ENCODE results near the gene GPRC5B. TPM values are rescaled to one million over a fixed set of nuclear protein-coding genes. Genes with fewer than 3 reads are reported as not detected.

Gene GPRC5B
- polyA plus RNA-seq, 1 donor from 2014 or later = not detected

DNA sequence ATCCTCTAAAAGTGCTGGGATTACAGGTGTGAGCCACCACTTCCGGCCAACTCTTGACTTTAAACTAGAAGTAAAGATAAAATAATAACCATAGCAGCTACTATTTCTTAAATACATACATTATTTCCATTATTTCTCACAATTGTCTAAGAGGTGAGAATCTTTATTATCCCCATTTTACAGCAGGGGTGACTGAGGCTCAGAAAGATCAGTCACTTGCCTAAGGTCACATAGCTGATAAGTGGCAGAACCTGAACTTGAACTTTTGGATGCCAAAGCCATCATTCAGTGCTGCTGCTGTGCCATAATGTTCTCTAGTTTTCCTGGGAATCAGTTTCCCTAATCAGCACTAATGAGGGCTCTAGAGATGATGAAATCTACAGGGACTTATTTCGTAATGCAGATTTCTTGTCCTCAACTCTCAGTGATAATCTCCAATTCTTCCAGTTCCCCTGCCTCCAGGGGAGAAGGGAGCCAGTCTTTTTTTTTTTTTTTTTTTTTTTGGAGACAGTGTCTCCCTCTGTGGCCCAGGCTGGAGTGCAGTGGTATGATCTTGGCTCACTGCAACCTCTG lies 25.2 kb upstream of the GPRC5B start:
- peaks cover 19% of the 10 kb centered on the region for H3K27me3 Mint-ChIP-seq
- peaks cover 0 to 7% (median 5%) of the 10 kb centered on the region in 3 donors for H3K4me1 Mint-ChIP-seq
- H3K9me3 Mint-ChIP-seq = peaks cover 0 to 3% (median 0%) of the 10 kb centered on the region in 3 donors
- H3K27ac Mint-ChIP-seq = no peak overlapping the region
- no peak overlapping the region for H3K4me3 Mint-ChIP-seq
- no peaks in the 10 kb centered on the region for H3K36me3 Mint-ChIP-seq

GRCh38 chr16:19908921-19909320 lies 24.3 kb upstream of the GPRC5B start:
- Mint-ChIP-seq H3K4me1 (peaks cover 0 to 7% (median 5%) of the 10 kb centered on the region in 3 donors), H3K9me3 (peaks cover 0 to 3% (median 0%) of the 10 kb centered on the region in 3 donors), H3K27me3 (peaks cover 19% of the 10 kb centered on the region), H3K4me3 (no peak overlapping the region), H3K36me3 (no peaks in the 10 kb centered on the region), H3K27ac (no peak overlapping the region)

- Mint-ChIP-seq H3K4me3 (no peak overlapping the region), H3K27ac (peak overlapping the region in 1 of 3 donors; percentile 13)
Measured at GRCh38 chr16:19907161-19907992, 22.7 kb upstream of the GPRC5B start.

GRCh38 chr16:19901164-19901563 lies 16.5 kb upstream of the GPRC5B start:
- no peak overlapping the region for H3K27ac Mint-ChIP-seq

More at GRCh38 chr16:19907161-19907992, 22.7 kb upstream of the GPRC5B start:
- Mint-ChIP-seq H3K9me3 (peaks cover 0 to 2% (median 2%) of the 10 kb centered on the region in 3 donors), H3K36me3 (no peaks in the 10 kb centered on the region), H3K27me3 (peaks cover 21% of the 10 kb centered on the region), H3K4me1 (peaks cover 0 to 7% (median 5%) of the 10 kb centered on the region in 3 donors)

DNA sequence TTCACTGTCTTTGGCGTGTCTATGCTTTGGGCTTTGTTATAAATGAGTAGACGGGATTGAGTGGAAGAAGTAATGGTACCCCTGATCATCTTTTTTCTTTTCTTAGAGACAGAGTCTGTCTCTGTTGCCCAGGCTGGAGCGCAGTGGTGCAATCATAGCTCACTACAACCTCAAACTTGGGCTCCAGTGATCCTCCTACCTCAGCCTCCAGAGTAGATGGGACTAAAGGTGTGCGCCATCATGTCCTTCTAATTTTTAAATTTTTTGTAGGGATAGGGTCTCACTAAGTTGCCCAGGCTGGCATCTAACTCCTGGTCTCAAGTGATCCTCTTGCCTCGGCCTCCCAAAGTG lies 14.9 kb upstream of the GPRC5B start:
- Mint-ChIP-seq H3K27ac (no peak overlapping the region), H3K4me1 (peaks cover 0 to 4% (median 2%) of the 10 kb centered on the region in 3 donors), H3K36me3 (no peaks in the 10 kb centered on the region), H3K4me3 (no peak overlapping the region), H3K27me3 (peaks cover 8% of the 10 kb centered on the region), H3K9me3 (peaks cover 0 to 2% (median 2%) of the 10 kb centered on the region in 3 donors)

More at GRCh38 chr16:19901164-19901563, 16.5 kb upstream of the GPRC5B start:
- Mint-ChIP-seq H3K9me3 (peaks cover 0 to 2% (median 2%) of the 10 kb centered on the region in 3 donors), H3K27me3 (peaks cover 8% of the 10 kb centered on the region), H3K4me1 (peaks cover 0 to 4% (median 2%) of the 10 kb centered on the region in 3 donors), H3K4me3 (peak overlapping the region in 1 of 4 donors; percentile 17), H3K36me3 (no peaks in the 10 kb centered on the region)

DNA sequence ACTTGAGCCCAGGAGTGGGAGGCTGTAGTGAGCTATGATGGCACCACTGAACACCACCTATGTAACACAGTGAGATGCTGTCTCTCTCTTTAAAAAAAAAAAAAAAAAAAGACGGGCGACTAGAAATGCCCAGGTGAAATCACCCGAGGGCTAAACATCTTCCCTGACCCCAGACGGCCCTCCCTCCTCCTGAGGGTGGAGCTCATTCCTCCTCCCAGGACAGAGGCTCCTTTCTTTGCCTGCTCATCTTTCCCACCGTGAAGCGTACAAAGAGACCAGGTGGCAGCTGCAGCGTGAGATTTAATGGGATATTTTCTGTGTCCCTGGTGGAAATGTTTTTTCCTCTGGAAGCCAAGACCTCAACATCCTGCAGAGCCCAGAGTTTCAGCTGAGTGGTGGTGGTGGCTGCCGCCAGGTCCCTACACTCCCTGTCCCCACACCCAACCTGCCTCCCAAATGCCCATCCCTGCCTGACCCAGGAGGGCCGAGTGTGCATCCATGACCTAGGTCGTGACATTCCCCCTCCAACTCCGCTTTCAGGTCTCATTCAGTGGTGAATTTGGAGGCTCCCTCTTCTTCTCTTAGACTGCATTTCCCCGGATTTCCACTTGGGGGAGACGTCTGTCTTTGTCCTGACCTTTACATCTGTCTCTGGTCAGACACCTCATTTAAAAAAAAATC lies 14.4 kb upstream of the GPRC5B start:
- peak overlapping the region in 1 of 3 donors; percentile 65 for H3K27ac Mint-ChIP-seq

DNA sequence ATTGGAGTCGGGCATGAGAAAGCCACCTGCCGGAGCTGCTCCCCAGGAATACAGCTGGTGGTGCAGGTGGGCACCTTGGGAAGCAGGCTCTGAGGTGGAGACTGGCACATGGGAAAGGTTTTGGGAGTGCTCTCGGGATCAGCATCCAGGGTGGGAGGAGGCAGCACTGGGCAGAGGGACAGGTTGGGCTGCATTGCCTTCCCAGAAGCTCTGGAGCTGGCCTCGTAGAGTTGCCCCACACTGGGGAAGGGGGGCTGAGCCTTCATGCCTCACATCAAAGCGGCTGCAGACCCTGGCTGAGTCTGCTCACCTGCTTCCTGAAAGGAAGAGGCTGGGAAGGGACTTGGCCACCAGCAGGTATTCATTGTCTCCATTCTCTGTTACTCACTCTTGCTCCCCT lies 13.5 kb upstream of the GPRC5B start:
- H3K27ac Mint-ChIP-seq = no peak overlapping the region
- H3K36me3 Mint-ChIP-seq = no peaks in the 10 kb centered on the region
- no peak overlapping the region for H3K4me3 Mint-ChIP-seq
- peaks cover 0 to 2% (median 2%) of the 10 kb centered on the region in 3 donors for H3K9me3 Mint-ChIP-seq
- peaks cover 6% of the 10 kb centered on the region for H3K27me3 Mint-ChIP-seq
- H3K4me1 Mint-ChIP-seq = peaks cover 0 to 4% (median 4%) of the 10 kb centered on the region in 3 donors

More for the DNA sequence above, 14.4 kb upstream of the GPRC5B start:
- Mint-ChIP-seq H3K4me3 (no peak overlapping the region), H3K4me1 (peaks cover 0 to 4% (median 2%) of the 10 kb centered on the region in 3 donors), H3K27me3 (peaks cover 8% of the 10 kb centered on the region), H3K9me3 (peaks cover 0 to 2% (median 2%) of the 10 kb centered on the region in 3 donors), H3K36me3 (no peaks in the 10 kb centered on the region)

DNA sequence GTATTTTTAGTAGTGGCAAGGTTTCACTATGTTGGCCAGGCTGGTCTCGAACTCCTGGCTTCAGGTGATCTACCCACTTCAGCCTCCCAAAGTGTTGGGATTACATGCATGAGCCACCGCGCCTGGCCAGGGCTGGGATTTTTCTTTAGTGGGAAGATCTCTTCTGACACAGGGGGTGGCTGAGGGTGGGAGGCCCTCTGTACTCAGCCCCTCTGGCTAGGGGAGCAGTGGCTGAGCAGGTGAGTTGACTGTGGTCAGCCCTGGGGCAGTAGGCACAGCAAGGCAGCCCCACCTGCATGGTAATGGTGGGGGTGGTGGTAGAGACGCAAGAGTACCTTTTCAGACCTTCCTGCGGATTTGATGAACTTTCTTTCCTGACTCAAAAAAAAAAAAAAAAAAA lies 12.3 kb upstream of the GPRC5B start:
- H3K36me3 Mint-ChIP-seq = no peaks in the 10 kb centered on the region
- no peaks in the 10 kb centered on the region for H3K9me3 Mint-ChIP-seq
- peaks cover 0 to 6% (median 4%) of the 10 kb centered on the region in 3 donors for H3K4me1 Mint-ChIP-seq
- peaks cover 6% of the 10 kb centered on the region for H3K27me3 Mint-ChIP-seq
- H3K27ac Mint-ChIP-seq = no peak overlapping the region
- H3K4me3 Mint-ChIP-seq = no peak overlapping the region

DNA sequence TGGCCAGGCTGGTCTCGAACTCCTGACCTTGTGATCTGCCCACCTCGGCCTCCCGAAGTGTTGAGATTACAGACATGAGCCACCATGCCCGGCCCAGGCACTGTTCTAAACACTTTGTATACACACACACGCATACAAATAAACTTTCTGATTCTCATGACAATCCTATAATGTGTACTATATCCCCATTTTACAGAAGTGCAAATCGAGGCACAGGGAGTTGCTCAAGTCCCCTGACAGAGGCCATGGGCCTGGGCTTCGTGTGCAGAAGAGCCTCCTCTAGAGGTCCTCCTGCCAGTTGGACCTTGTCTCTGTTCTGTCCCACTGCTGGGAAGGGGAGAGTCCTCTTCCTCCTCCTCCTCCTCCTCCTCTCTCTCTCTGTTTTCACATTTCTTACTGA lies 9.9 kb upstream of the GPRC5B start:
- H3K36me3 Mint-ChIP-seq = no peaks in the 10 kb centered on the region
- no peak overlapping the region for H3K4me3 Mint-ChIP-seq

DNA sequence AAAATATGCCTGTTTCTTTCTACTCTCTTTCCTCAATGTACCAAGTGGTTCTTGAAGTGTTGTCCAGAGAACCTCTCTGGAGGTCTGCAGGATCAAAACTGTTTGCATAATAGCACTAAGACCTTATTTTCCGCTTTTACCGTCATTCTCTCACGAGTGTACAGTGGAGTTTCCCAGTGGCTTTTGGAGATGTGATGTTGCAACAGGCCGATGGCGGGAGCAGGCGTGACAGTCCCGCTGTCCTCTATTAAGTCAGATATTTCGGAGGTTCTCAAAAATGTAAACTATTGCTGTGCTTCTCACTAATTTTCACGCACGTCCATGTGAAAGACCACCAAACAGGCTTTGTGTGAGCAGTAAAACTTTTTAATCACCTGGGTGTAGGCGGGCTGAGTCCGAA lies 8.3 kb upstream of the GPRC5B start:
- no peak overlapping the region for H3K4me3 Mint-ChIP-seq
- peaks cover 0 to 3% (median 0%) of the 10 kb centered on the region in 3 donors for H3K9me3 Mint-ChIP-seq
- H3K27ac Mint-ChIP-seq = no peak overlapping the region
- H3K4me1 Mint-ChIP-seq = peaks cover 0 to 4% (median 0%) of the 10 kb centered on the region in 3 donors
- peaks cover 10% of the 10 kb centered on the region for H3K27me3 Mint-ChIP-seq
- H3K36me3 Mint-ChIP-seq = no peaks in the 10 kb centered on the region

More for the DNA sequence above, 9.9 kb upstream of the GPRC5B start:
- peaks cover 12% of the 10 kb centered on the region for H3K27me3 Mint-ChIP-seq
- H3K27ac Mint-ChIP-seq = no peak overlapping the region
- H3K4me1 Mint-ChIP-seq = peaks cover 0 to 6% (median 4%) of the 10 kb centered on the region in 3 donors
- peaks cover 0 to 3% (median 0%) of the 10 kb centered on the region in 3 donors for H3K9me3 Mint-ChIP-seq

GRCh38 chr16:19890901-19891300 lies 6.3 kb upstream of the GPRC5B start:
- peaks cover 0 to 11% (median 5%) of the 10 kb centered on the region in 3 donors for H3K4me1 Mint-ChIP-seq
- peak overlapping the region in 1 of 4 donors; percentile 7 for H3K4me3 Mint-ChIP-seq
- no peaks in the 10 kb centered on the region for H3K36me3 Mint-ChIP-seq
- H3K27me3 Mint-ChIP-seq = peaks cover 14% of the 10 kb centered on the region
- H3K9me3 Mint-ChIP-seq = peaks cover 0 to 3% (median 0%) of the 10 kb centered on the region in 3 donors
- no peak overlapping the region for H3K27ac Mint-ChIP-seq

- H3K4me1 Mint-ChIP-seq = peaks cover 0 to 18% (median 10%) of the 10 kb centered on the region in 3 donors
- no peak overlapping the region for H3K27ac Mint-ChIP-seq
- H3K9me3 Mint-ChIP-seq = peaks cover 0 to 3% (median 0%) of the 10 kb centered on the region in 3 donors
- no peaks in the 10 kb centered on the region for H3K36me3 Mint-ChIP-seq
- no peak overlapping the region for H3K4me3 Mint-ChIP-seq
- peaks cover 20% of the 10 kb centered on the region for H3K27me3 Mint-ChIP-seq
Measured at GRCh38 chr16:19888834-19889233, 4.2 kb upstream of the GPRC5B start.

DNA sequence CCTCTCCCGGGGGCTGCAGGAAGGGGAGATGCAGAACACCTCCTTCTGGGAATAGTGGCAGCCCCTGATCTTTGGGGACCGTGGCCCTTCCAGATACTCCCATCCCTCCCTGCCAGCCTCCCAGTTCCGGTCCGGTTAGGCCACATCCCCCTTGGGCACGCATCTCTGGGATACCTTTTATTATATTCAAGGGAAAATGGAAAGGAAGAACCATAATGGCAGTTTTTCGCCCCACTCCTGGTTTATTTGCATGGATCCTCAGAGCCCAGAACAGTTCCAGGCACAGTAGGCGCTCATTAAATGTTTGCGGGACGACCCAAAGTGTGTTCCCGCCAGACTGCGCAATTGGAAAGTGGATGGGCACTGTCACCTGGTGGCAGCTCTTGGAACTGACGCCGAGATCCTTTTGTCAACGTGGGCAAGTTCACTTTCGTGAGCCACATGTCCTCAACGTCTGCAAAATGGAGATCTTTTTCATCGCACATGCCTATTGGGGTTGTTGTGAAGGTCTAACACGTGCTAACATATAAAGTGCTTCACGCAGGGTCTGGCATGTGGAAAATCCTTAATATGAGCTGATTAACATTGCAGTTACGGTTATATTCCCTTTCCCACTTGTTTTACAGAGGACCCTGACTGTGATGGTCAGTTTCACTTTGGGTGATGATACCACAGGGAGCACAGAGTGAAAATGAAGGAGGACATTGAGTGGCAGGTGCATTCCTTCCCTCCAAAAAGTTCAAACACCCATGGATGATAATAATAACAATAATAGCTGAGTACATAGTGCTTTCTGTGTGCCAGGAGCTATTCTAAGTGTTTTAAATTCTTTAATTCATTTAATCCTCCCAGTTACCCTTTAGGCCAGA lies 1.7 kb upstream of the GPRC5B start:
- H3K4me1 Mint-ChIP-seq = peaks cover 4 to 22% (median 14%) of the 10 kb centered on the region in 3 donors

More for the DNA sequence above, 1.7 kb upstream of the GPRC5B start:
- peak overlapping the region; percentile 24 to 93 (median 81) for H3K4me3 Mint-ChIP-seq
- peaks cover 41% of the 10 kb centered on the region for H3K27me3 Mint-ChIP-seq
- H3K27ac Mint-ChIP-seq = no peak overlapping the region
- H3K9me3 Mint-ChIP-seq = peaks cover 0 to 3% (median 0%) of the 10 kb centered on the region in 3 donors
- no peaks in the 10 kb centered on the region for H3K36me3 Mint-ChIP-seq
